ENCODE measurements around the gene NFIA.
"Not testable (repeated sequence)": the region's sequence is repeated elsewhere in the genome, so short reads cannot be mapped to it uniquely, and the experiment has no call there.

- TF ChIP-seq THRA (CRISPR knock-in tag; IDR thresholded peaks at IDR 0.05; ENCODE audit: borderline replicate concordance); TAF1 (CRISPR knock-in tag; IDR thresholded peaks at IDR 0.05); ZNF639 (CRISPR knock-in tag; conservative IDR thresholded peaks at IDR 0.05); MTA3 (CRISPR knock-in tag; IDR thresholded peaks at IDR 0.05); ZEB1 (IDR thresholded peaks at IDR 0.05; ENCODE audit: insufficient replicate concordance, low read depth); PREB (CRISPR knock-in tag; IDR thresholded peaks at IDR 0.05); HCFC1 (IDR thresholded peaks at IDR 0.05; ENCODE audit: low read depth, low read length); YEATS2 (CRISPR knock-in tag; IDR thresholded peaks at IDR 0.05; ENCODE audit: borderline replicate concordance); MAX (IDR thresholded peaks at IDR 0.05); BRCA1 (CRISPR knock-in tag; IDR thresholded peaks at IDR 0.05); ZNF839 (CRISPR knock-in tag; IDR thresholded peaks at IDR 0.05; ENCODE audit: borderline replicate concordance); ELK4 (CRISPR knock-in tag; IDR thresholded peaks at IDR 0.05; ENCODE audit: borderline replicate concordance); MLX (CRISPR knock-in tag; IDR thresholded peaks at IDR 0.05): not testable (repeated sequence)
- peak; percentile 24; the same call in 1 of the 2 replicates for TF ChIP-seq CTCF (CRISPR knock-in tag; IDR thresholded peaks at IDR 0.05)
These were observed 20.8 kb upstream of the NFIA start for GRCh38 chr1:61061601-61062000.
